G401.6 (cell line): ENCODE measurements around the gene SV2B.
"Not testable (repeated sequence)": the region's sequence is repeated elsewhere in the genome, so short reads cannot be mapped to it uniquely, and the experiment has no call there.

ENCODE experiments used
- FAIRE-seq: peaks from 2 replicates; lab custom pipeline; 2012; peaks lifted over from hg19 to GRCh38; lab: Jason Lieb, UNC

Gene SV2B

DNA sequence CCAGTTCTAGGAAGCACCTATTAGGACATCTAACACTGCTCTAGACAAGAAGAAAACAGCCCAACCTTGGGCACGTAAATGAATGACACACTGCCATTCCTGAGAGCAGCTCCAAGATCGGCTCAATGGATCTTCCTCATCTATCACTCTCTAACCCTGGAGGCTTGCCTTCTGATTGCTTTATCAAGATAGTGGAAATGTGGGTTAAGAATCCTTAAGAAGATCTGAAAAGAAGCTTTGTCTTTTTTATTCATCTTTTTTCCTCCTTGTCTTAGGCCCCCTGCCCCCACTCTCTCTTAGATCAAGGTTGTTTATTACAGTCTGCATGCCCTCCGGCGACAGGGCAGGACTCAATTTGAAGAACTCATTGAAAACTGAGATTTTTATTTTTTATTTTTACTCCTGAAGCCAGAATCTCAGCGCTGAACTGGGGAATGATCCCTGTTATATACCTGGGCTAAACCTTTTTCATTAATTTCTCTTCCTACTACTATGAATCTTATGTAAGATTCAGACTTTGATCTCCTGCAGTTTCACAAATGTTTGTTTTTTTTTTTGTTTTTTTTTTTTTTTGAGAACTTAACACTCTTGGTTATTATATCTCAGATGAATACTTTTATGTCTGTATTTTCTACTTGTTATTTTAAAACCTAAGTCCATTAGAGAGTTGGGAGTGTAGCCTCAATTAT, 219.5 kb downstream of the SV2B start:
- FAIRE-seq = no peak

DNA sequence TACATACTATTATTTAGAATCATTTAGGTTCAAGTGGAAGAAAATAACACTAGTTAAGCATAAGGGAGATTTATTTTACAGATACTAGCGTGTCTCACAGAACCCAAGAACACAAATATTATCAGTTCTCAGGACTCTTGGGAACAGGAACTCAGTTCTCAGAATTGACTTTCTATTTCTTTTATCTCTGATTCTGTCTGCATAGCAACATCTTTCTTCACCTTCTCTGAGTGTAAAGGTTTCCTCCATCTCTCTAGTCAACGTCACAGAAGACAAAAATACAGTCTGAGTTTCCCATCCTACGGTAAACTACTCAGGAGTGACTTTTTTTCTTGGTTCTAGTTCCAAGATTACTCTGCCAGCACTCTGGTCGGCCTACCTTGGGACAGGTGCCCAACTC, 220.0 kb downstream of the SV2B start:
- FAIRE-seq = no peak

DNA sequence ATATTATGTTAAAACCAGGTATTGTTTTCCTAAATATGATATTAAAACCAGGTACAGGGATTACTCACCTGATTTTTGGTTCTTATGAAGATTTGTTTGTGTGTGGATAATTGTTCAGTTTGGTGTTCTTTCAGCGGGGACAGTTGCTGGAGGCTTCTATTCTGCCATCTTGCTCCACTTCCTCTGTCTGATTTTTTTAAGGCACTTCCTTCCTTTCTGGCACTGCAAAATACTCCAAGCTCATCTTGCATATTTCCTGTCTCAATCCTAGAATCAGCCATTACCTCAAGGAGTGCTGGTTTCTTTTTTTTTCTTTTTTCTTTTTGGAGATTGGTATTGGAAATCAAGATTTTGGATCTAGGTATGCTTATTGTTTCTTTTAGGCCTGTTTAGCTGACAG, 229.9 kb downstream of the SV2B start:
- no peak for FAIRE-seq

DNA sequence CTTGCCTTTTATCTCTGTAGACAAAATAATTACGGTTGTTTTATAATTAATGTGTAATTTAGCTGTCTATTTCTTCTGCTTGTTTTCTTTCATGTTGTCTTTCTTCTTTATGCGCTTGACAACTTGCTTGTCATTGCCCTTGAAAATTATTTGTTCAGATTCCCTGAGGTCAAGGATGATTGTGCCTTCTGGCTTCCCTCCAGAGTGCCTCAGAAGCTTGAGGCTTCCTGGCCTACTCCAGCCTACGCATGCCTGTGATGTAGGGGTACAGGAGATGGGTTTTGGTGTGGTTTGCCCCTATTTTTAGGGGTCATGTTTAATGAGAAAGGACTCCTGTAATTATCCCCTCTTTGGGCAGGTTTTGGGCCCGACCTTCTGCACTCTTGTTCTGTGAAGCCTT, 231.5 kb downstream of the SV2B start:
- no peak for FAIRE-seq

DNA sequence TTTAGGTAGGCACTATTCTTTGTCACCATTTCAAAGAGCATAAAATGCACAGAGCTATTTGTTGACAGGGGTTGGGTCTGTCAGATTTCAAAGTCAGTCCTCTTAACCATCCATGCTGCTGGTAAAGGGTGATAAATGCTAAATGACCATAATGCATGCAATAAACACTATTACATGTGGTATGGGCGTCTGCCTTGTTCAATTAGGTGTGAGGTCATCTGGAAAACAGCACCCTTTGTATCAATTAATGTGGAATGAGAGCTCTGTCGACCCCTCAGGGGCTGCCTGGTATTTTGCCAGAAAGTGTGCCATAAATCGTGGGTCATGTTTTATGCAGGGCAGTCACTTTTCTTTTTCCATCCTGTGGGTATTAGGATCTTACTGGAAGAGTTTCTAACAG, 235.6 kb downstream of the SV2B start:
- no peak for FAIRE-seq

DNA sequence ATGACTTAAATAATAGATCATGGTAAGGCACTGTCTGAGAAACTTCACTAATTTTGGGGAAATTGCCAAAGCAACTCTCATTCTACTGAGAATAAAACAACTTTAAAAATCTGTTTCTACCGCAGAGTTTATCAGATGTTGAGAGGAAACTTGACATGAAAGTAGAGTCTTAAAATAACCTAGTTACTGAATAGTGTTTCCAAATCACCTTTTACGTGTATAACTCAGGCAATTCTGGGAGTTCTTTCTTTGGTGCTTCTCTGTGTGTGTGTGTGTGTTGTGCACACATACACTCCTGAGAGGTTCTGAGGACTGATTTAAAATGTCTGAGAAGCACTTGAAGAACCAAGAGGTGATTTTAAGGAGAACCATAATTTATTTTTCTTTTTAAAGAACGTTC, 236.6 kb downstream of the SV2B start:
- FAIRE-seq = no peak

DNA sequence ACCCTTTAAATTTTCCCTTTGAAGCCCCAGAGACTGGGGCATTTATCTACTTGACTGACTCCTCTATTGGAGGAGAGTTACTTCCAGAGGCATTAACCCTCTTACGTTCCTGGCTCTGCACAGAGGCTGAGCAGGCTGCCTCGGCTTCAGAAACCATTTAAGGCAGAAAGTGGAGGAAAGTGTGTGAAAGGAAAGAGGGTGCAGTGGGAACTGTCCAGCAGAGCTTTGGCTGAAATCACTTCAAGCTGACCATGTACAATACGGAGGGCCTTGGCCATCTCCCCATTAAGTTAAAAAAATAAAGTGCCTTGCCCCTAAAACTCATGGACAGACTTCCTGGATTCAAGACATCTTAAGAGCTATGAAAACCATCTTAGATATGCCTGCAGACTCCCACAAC, 238.7 kb downstream of the SV2B start:
- no peak for FAIRE-seq

DNA sequence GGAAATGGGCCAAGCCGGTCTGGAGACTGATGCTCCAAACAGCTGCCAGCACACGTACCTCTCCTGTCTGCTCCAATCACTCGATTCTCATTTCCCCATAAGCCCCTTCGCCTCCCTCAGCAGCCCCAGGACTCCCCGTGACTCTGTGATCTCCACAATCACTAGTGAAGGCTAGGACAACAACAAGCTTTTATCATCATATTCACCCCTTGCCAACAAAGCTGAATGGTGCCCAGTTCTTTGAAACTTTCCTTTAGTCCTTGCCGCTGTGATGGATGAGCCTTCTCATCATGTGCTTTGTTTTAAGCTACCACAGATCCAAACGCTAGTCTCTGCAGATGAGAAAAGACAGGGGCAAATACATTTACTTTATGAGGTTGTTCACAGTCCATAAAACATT, 242.0 kb downstream of the SV2B start:
- FAIRE-seq = no peak

DNA sequence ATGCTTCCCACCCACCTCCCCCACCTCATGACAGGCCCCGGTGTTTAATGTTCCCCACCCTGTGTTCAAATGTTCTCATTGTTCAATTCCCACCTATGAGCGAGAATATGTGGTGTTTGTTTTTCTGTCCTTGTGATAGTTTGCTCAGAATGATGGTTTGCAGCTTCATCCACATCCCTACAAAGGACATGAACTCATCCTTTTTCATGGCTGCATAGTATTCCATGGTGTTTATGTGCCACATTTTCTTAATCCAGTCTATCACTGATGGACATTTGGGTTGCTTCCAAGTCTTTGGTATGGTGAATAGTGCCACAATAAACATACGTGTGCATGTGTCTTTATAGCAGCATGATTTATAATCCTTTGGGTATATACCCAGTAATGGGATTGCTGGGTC, 244.9 kb downstream of the SV2B start:
- not testable (repeated sequence) for FAIRE-seq

DNA sequence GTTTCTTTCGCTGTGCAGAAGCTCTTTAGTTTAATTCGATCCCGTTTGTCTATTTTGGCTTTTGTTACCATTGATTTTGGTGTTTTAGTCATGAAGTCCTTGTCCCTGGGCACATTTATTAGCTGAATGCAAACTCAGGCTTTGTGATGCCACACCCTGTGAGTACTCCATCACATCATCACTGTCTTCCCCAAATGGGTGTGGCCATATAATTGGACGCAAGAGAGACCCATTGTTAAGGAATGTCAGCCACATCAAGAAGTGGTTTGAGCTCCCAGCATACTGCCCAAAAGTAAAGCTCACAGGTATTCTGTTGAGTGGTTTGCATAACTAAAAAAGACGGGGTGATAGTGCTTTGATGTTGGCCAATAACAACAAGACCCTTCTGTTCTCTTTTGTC, 245.7 kb downstream of the SV2B start:
- FAIRE-seq = no peak

DNA sequence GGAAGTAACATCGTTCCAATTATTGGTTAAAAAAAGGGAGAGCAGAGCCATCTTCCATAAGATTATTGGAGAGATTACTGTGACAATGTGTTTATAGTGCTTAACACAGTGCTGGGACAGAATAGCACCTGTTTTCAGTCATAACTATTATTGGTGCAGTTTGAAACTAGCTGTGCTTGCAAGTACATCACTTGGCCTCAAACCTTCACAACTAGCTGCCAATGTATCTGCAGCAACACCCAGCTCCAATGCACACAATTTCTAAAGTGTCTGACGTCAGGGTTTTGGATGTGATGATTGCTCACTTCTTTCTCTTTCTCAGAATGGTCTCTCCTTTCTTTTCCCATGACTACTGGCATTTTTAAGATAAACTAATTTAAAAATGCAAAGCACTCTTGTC, 246.2 kb downstream of the SV2B start:
- FAIRE-seq = no peak

DNA sequence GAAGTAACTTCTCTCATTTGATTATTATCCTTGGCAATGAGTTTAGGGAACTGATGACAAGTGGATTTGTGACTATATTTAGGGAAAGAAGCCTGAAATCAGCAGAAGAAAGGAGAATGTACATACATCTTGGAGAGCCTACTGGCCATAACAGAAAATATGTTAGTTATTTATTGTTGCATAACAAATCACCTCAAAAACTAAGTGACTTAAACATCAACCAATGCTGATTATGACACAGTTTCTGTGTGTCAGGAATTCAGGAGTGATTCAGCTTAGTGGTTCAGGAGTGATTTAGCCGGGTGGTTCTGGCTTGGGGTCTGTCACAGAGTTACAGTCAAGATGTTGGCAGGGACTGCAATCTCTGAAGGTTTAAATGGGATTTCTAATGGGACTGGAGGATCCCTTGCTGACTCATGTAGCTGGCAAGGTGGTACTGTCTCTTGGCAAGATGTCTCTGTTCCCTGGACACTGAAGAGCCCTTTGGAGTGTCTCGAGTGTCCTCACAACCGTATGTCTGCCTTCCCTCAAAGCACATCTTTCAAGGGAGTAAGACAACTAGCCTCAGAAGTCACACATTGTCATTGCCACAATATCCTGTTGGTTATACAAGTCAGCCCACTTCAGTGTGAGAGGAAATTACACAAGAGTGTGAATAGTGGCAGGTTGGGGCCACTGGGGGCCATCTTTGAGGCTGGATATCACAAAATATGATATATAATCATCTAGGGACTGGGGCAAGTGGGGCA, 248.9 kb downstream of the SV2B start:
- FAIRE-seq = no peak
